K562 (cell line): ENCODE results near the gene CALM3. TPM values are rescaled to one million over a fixed set of nuclear protein-coding genes. Genes with fewer than 3 reads are reported as not detected.

ENCODE experiments used
- BRD9 ChIP-seq: fragments of 450-650 bp; IDR thresholded peaks from 2 replicates; pipeline ENCODE4 v1.6.1; 2018; ENCODE audit warnings: low read depth; ENCODE audit not compliant: partially characterized antibody
- ESRRA ChIP-seq: fragments of 450-650 bp; IDR thresholded peaks from 2 replicates; pipeline ENCODE4 v1.6.1; 2014; ENCODE audit warnings: low read depth, mild to moderate bottlenecking, moderate library complexity, borderline replicate concordance
- FOXA3 ChIP-seq, 2 experiments: fragments of 450-650 bp in 1 of 2; sonication (generic) in 1 of 2; formaldehyde crosslinking; IDR thresholded peaks in 1 of 2; conservative IDR thresholded peaks in 1 of 2; 2 replicates each; pipeline versions ENCODE4 v1.4.0 to v1.8.0; 2020 to 2022; ENCODE audit warnings: mild to moderate bottlenecking in 2 of 2, missing genetic modification reagents in 1 of 2
- FOXJ3 ChIP-seq: sonication (generic); formaldehyde crosslinking; IDR thresholded peaks from 2 replicates; pipeline ENCODE4 v1.4.0; 2020; ENCODE audit warnings: mild to moderate bottlenecking, missing genetic modification reagents
- HDAC1 ChIP-seq, 2 experiments: fragments of 450-650 bp; IDR thresholded peaks; 2 replicates each; pipeline ENCODE4 v1.6.1; 2016 to 2017; ENCODE audit warnings: inconsistent platforms in 1 of 2, mild to moderate bottlenecking in 1 of 2, moderate library complexity in 1 of 2
- HDAC6 ChIP-seq: IDR thresholded peaks from 2 replicates; pipeline ENCODE4 v1.6.1; 2012; ENCODE audit warnings: low read depth, mild to moderate bottlenecking, control low read depth, inconsistent platforms, low read length, moderate library complexity
- MAZ ChIP-seq, 2 experiments: fragments of 450-650 bp in 1 of 2; sonication (generic) in 1 of 2; formaldehyde crosslinking; IDR thresholded peaks in 1 of 2; conservative IDR thresholded peaks in 1 of 2; 2 replicates each; pipeline versions ENCODE4 v1.4.0 to v1.5.0; 2020; ENCODE audit warnings: mild to moderate bottlenecking in 1 of 2, missing genetic modification reagents in 1 of 2
- MEF2D ChIP-seq: conservative IDR thresholded peaks from 2 replicates; pipeline ENCODE4 v1.6.1; 2016; ENCODE audit warnings: low read depth, missing genetic modification characterization, missing compliant biosample characterization
- MIER1 ChIP-seq: fragments of 450-650 bp; IDR thresholded peaks from 2 replicates; pipeline ENCODE4 v1.6.1; 2016; ENCODE audit warnings: antibody characterized with exemption, mild to moderate bottlenecking, low read depth
- PCBP2 ChIP-seq: fragments of 200-400 bp; formaldehyde crosslinking; IDR thresholded peaks from 2 replicates; pipeline ENCODE4 v1.6.1; 2018; ENCODE audit warnings: low read length, low read depth, mild to moderate bottlenecking, moderate library complexity; ENCODE audit not compliant: poor library complexity, severe bottlenecking
- PML ChIP-seq: IDR thresholded peaks from 2 replicates; pipeline ENCODE4 v1.6.1; 2012; ENCODE audit warnings: low read length, inconsistent platforms
- SIN3A ChIP-seq, 2 experiments: fragments of 150-350 bp in 1 of 2; IDR thresholded peaks; 2 replicates each; pipeline ENCODE4 v1.6.1; 2011 to 2016; ENCODE audit warnings: borderline replicate concordance in 2 of 2, low read depth in 2 of 2, low read length in 2 of 2, mild to moderate bottlenecking in 2 of 2, moderate library complexity in 2 of 2; ENCODE audit not compliant: control insufficient read depth in 1 of 2
- SREBF1 ChIP-seq: fragments of 150-350 bp; IDR thresholded peaks from 2 replicates; pipeline ENCODE4 v1.6.1; 2014; ENCODE audit warnings: antibody characterized with exemption, low read depth, low read length, borderline replicate concordance
- STAT5A ChIP-seq: IDR thresholded peaks from 2 replicates; pipeline ENCODE4 v1.6.1; 2012; ENCODE audit warnings: low read length, inconsistent platforms, borderline replicate concordance
- ZEB2 ChIP-seq: fragments of 450-650 bp; IDR thresholded peaks from 2 replicates; pipeline ENCODE4 v1.6.1; 2016
- ZFP30 ChIP-seq: fragments of 250-450 bp; sonication (Bioruptor Pico); IDR thresholded peaks from 2 replicates; pipeline ENCODE4 v1.8.0; 2022; ENCODE audit warnings: moderate library complexity, mild to moderate bottlenecking, inconsistent platforms, borderline replicate concordance
- ZNF583 ChIP-seq: fragments of 250-450 bp; sonication (Bioruptor Pico); IDR thresholded peaks from 2 replicates; pipeline ENCODE4 v1.4.0; 2020
- polyA plus RNA-seq, 8 experiments: library from polyadenylated mRNA; depleted of rRNA in 4 of 8; stranded (reverse) in 5 of 8; unstranded in 3 of 8; fragments of >200 nt; fragmentation: Nextera tagmentation in 2 of 8; fragmentation: Illumina TruSeq in 1 of 8; extraction: Ambion mirVana in 2 of 8; extraction: Trizol in 1 of 8; gene quantifications; 2 replicates each; pipeline versions ENCODE4 v1.2.1 to v1.2.3, GENCODE V29; 2011 to 2014; ENCODE audit warnings: inconsistent platforms in 1 of 8, missing spikeins in 1 of 8
- total RNA-seq, 7 experiments: library from RNA; depleted of rRNA in 6 of 7; stranded (reverse); fragments of >200 nt in 6 of 7; fragmentation: Illumina TruSeq in 2 of 7; extraction: Trizol in 2 of 7; gene quantifications; 2 replicates each; pipeline versions ENCODE4 v1.2.1 to v1.2.3, GENCODE V29; 2011 to 2021; ENCODE audit warnings: low replicate concordance in 1 of 7
- TF ChIP-seq, protein P1 (sequence below): fragments of 450-650 bp; formaldehyde crosslinking; IDR thresholded peaks from 2 replicates; pipeline ENCODE4 v1.4.0; 2022; ENCODE audit warnings: missing genetic modification characterization
- TF ChIP-seq, protein P2 (sequence below): fragments of 450-650 bp; conservative IDR thresholded peaks from 2 replicates; pipeline ENCODE4 v1.6.1; 2016; ENCODE audit warnings: missing genetic modification characterization, low read depth, mild to moderate bottlenecking, control low read depth, missing compliant biosample characterization
- TF ChIP-seq, protein P3 (sequence below): IDR thresholded peaks from 2 replicates; pipeline ENCODE4 v1.6.1; 2012; ENCODE audit warnings: low read depth, low read length, improper control_type of control experiment, borderline replicate concordance
- TF ChIP-seq, protein P4 (sequence below): fragments of 450-650 bp; conservative IDR thresholded peaks from 2 replicates; pipeline ENCODE4 v1.6.1; 2016; ENCODE audit warnings: missing genetic modification characterization, low read depth, mild to moderate bottlenecking, missing compliant biosample characterization, moderate library complexity

Gene CALM3
- total and polyA plus RNA-seq, 9 of the 15 experiments (the other 6 are each of a cell fraction or from before 2014, with no cell fraction given) = 34.6 to 350 (median 156) TPM

DNA sequence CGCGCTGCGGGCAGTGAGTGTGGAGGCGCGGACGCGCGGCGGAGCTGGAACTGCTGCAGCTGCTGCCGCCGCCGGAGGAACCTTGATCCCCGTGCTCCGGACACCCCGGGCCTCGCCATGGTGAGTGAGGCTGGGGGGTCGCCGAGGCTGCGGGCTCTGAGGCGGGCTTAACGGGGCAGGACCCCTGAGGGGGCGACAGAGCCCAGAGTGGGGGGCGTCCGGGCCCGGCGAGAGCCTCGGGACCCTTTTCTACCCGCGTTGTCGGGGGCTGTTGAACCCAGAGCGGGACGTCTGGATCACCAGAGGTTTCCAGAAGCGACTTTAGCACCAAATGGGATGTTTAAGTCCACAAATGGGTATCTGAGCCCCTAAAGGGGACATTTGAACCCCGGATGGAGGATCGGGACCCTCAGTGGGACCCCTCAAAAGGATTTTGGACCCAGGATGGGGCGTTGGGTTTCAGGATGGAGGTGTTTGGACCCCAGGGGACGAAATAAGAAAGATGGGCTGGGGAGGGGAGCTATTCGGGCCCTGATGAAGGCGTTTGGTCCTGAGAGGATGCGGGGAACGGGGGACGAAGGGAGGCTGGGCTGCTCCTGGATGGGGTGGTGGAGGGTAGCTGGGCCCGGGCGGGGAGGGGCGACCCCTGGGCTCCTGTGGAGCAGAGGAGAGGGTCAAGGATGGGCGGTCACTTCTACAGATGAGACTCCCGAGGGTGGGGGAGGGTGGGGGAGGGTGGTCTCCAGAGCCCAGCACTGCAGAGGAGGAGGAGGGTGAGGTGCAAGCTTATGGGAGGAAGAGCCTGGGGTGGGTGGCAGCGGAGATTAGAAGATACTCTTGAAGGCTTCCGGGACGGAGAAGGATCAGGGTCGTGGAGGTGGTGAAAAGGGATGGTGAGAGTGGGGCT is at the start of gene CALM3 (continued):
- TF ChIP-seq SIN3A (IDR thresholded peaks at IDR 0.05; ENCODE audit: borderline replicate concordance in 2 of 2, control insufficient read depth in 1 of 2, low read depth in 2 of 2, low read length in 2 of 2) (peak in 1 of 2 experiments; percentile 86; a peak in 1 of 4 replicates), ZEB2 (no peak), FOXA3 (CRISPR knock-in tag; conservative IDR thresholded peaks at IDR 0.05 in 1 of 2, IDR thresholded peaks at IDR 0.05 in 1 of 2) (no peak; a peak in 1 of 4 replicates), STAT5A (no peak), HDAC6 (no peak), FOXJ3 (CRISPR knock-in tag) (no peak), PML (no peak), ZFP30 (CRISPR knock-in tag) (no peak), BRD9 (no peak), ESRRA (no peak), MEF2D (tag) (no peak), ZNF583 (CRISPR knock-in tag) (no peak), MAZ (CRISPR knock-in tag; conservative IDR thresholded peaks at IDR 0.05 in 1 of 2, IDR thresholded peaks at IDR 0.05 in 1 of 2) (no peak), PCBP2 (no peak), HDAC1 (IDR thresholded peaks at IDR 0.05) (0 out of 4 replicates have a peak, but pooled peaks of 1 of the 2 experiments have one; percentile 27), MIER1 (no peak), SREBF1 (no peak)
- TF ChIP-seq, protein P1, sequence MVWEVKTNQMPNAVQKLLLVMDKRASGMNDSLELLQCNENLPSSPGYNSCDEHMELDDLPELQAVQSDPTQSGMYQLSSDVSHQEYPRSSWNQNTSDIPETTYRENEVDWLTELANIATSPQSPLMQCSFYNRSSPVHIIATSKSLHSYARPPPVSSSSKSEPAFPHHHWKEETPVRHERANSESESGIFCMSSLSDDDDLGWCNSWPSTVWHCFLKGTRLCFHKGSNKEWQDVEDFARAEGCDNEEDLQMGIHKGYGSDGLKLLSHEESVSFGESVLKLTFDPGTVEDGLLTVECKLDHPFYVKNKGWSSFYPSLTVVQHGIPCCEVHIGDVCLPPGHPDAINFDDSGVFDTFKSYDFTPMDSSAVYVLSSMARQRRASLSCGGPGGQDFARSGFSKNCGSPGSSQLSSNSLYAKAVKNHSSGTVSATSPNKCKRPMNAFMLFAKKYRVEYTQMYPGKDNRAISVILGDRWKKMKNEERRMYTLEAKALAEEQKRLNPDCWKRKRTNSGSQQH (CRISPR knock-in tag) = no peak
- TF ChIP-seq, protein P2, sequence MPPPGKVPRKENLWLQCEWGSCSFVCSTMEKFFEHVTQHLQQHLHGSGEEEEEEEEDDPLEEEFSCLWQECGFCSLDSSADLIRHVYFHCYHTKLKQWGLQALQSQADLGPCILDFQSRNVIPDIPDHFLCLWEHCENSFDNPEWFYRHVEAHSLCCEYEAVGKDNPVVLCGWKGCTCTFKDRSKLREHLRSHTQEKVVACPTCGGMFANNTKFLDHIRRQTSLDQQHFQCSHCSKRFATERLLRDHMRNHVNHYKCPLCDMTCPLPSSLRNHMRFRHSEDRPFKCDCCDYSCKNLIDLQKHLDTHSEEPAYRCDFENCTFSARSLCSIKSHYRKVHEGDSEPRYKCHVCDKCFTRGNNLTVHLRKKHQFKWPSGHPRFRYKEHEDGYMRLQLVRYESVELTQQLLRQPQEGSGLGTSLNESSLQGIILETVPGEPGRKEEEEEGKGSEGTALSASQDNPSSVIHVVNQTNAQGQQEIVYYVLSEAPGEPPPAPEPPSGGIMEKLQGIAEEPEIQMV (tag) = no peak
- TF ChIP-seq, protein P3, sequence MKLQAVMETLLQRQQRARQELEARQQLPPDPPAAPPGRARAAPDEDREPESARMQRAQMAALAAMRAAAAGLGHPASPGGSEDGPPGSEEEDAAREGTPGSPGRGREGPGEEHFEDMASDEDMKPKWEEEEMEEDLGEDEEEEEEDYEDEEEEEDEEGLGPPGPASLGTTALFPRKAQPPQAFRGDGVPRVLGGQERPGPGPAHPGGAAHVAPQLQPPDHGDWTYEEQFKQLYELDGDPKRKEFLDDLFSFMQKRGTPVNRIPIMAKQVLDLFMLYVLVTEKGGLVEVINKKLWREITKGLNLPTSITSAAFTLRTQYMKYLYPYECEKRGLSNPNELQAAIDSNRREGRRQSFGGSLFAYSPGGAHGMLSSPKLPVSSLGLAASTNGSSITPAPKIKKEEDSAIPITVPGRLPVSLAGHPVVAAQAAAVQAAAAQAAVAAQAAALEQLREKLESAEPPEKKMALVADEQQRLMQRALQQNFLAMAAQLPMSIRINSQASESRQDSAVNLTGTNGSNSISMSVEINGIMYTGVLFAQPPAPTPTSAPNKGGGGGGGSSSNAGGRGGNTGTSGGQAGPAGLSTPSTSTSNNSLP = no peak
- TF ChIP-seq, protein P4, sequence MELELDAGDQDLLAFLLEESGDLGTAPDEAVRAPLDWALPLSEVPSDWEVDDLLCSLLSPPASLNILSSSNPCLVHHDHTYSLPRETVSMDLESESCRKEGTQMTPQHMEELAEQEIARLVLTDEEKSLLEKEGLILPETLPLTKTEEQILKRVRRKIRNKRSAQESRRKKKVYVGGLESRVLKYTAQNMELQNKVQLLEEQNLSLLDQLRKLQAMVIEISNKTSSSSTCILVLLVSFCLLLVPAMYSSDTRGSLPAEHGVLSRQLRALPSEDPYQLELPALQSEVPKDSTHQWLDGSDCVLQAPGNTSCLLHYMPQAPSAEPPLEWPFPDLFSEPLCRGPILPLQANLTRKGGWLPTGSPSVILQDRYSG (tag) = no peak
